Endothelial cell of umbilical vein (primary cell): ENCODE measurements around the gene METTL1. TPM values are rescaled to one million over a fixed set of nuclear protein-coding genes. Genes with fewer than 3 reads are reported as not detected.

Source experiments
- BruUV-seq: library from RNA; stranded (reverse); fragments of 400-500 nt; replicated peaks from 2 replicates; lab custom pipeline; 2021; lab: Mats Ljungman, UMichigan
- CTCF ChIA-PET: fragments of 300-600, 350-600 bp; sonication (Branson Sonifier 250); formaldehyde crosslinking; loops from one replicate; lab custom pipeline; 2021; ENCODE audit warnings: antibody characterized with exemption, inconsistent platforms; lab: Charles Lee
- POLR2A ChIA-PET: fragments of 300-600, 350-600 bp; sonication (Branson Sonifier 250); formaldehyde crosslinking; loops from one replicate; lab custom pipeline; 2021; ENCODE audit warnings: antibody characterized with exemption, inconsistent platforms; lab: Charles Lee
- DNase-seq: peaks from one replicate; pipeline ENCODE4 v3.0.0-alpha.2; 2011; ENCODE audit warnings: low read depth, low spot score
- FAIRE-seq: peaks from 2 replicates; lab custom pipeline; 2011; peaks lifted over from hg19 to GRCh38; lab: Jason Lieb, UNC
- H2AFZ ChIP-seq: 2 replicates; pipeline ENCODE4 v1.6.0; 2012; ENCODE audit warnings: low read depth, low read length, control low read depth, inconsistent platforms
- H3K27ac ChIP-seq: 2 replicates; pipeline ENCODE4 v1.5.1; 2011; ENCODE audit warnings: low read depth, mild to moderate bottlenecking, control low read depth, low read length, moderate library complexity; ENCODE audit not compliant: insufficient read depth
- H3K27me3 ChIP-seq, 2 experiments: 2 replicates each; pipeline versions ENCODE4 v1.6.0 to v1.6.1; 2011; ENCODE audit warnings: low read length in 2 of 2, mixed read lengths in 1 of 2; ENCODE audit not compliant: control insufficient read depth in 2 of 2, insufficient read depth in 2 of 2
- H3K36me3 ChIP-seq, 2 experiments: 2 replicates in 1 of 2; 3 replicates in 1 of 2; pipeline ENCODE4 v1.5.1; 2011; ENCODE audit warnings: low read length in 2 of 2, mild to moderate bottlenecking in 1 of 2, moderate library complexity in 1 of 2; ENCODE audit not compliant: control insufficient read depth in 2 of 2, insufficient read depth in 2 of 2; ENCODE audit errors: extremely low read depth in 1 of 2
- H3K4me1 ChIP-seq: 3 replicates; pipeline ENCODE4 v1.5.1; 2011; ENCODE audit warnings: mild to moderate bottlenecking, low read length; ENCODE audit not compliant: control insufficient read depth, insufficient read depth; ENCODE audit errors: extremely low read depth
- H3K4me2 ChIP-seq: 2 replicates; pipeline ENCODE4 v1.6.1; 2011; ENCODE audit warnings: low read length, control low read depth, mixed read lengths; ENCODE audit not compliant: insufficient read depth
- H3K4me3 ChIP-seq, 3 experiments: fragments of 200-600 bp in 1 of 3; sonication (generic), shearing (Covaris generic) in 1 of 3; replicated peaks in 1 of 3; 2 replicates each; pipeline ENCODE4 v1.5.1; 2011 to 2016; ENCODE audit warnings: control low read depth in 3 of 3, low read length in 3 of 3, mild to moderate bottlenecking in 2 of 3, inconsistent platforms in 1 of 3, low read depth in 1 of 3, moderate library complexity in 1 of 3; ENCODE audit not compliant: insufficient read depth in 1 of 3
- H3K79me2 ChIP-seq: 2 replicates; pipeline ENCODE4 v1.6.0; 2012; ENCODE audit warnings: low read length, inconsistent platforms; ENCODE audit not compliant: control insufficient read depth, insufficient read depth
- H3K9ac ChIP-seq: replicated peaks from 2 replicates; pipeline ENCODE3; 2011; ENCODE audit warnings: low read length, control low read depth; ENCODE audit not compliant: insufficient read depth; ENCODE audit errors: extremely low read depth
- H3K9me1 ChIP-seq: replicated peaks from 3 replicates; pipeline ENCODE4 v1.6.0; 2011; ENCODE audit warnings: mild to moderate bottlenecking, low read length; ENCODE audit not compliant: control insufficient read depth, insufficient read depth; ENCODE audit errors: extremely low read depth
- H3K9me3 ChIP-seq: replicated peaks from 2 replicates; pipeline ENCODE4 v1.5.1; 2012; ENCODE audit warnings: low read length, inconsistent platforms; ENCODE audit not compliant: control insufficient read depth, insufficient read depth
- H4K20me1 ChIP-seq: replicated peaks from 2 replicates; pipeline ENCODE3; 2011; ENCODE audit warnings: mild to moderate bottlenecking, low read length; ENCODE audit not compliant: control insufficient read depth, insufficient read depth; ENCODE audit errors: extremely low read depth
- CTCF ChIP-seq, 2 donors: IDR thresholded peaks; 1 replicate in 1 of 2; 2 replicates in 1 of 2; pipeline ENCODE4 v1.5.1; 2011; ENCODE audit warnings: low read length in 2 of 2, mild to moderate bottlenecking in 2 of 2, moderate library complexity in 2 of 2, control low read depth in 1 of 2, inconsistent platforms in 1 of 2, low read depth in 1 of 2; ENCODE audit not compliant: insufficient read depth in 1 of 2; ENCODE audit errors: extremely low read depth in 1 of 2
- EZH2 ChIP-seq: IDR thresholded peaks from 2 replicates; pipeline ENCODE4 v1.6.1; 2012; ENCODE audit warnings: borderline replicate concordance, low read depth, mild to moderate bottlenecking, moderate library complexity, low read length, inconsistent platforms; ENCODE audit not compliant: severe bottlenecking
- FOS ChIP-seq: IDR thresholded peaks from 2 replicates; pipeline ENCODE4 v1.6.1; 2011; ENCODE audit warnings: mild to moderate bottlenecking, low read length, moderate library complexity, borderline replicate concordance; ENCODE audit not compliant: insufficient read depth
- GATA2 ChIP-seq: IDR thresholded peaks from 2 replicates; pipeline ENCODE4 v1.7.0; 2011; ENCODE audit warnings: low read depth, mild to moderate bottlenecking, moderate library complexity, mixed read lengths, low read length; ENCODE audit not compliant: insufficient read length, insufficient read depth
- JUN ChIP-seq: IDR thresholded peaks from 2 replicates; pipeline ENCODE4 v1.6.1; 2011; ENCODE audit warnings: borderline replicate concordance, low read depth; ENCODE audit not compliant: insufficient read length, insufficient read depth
- MAX ChIP-seq: IDR thresholded peaks from 2 replicates; pipeline ENCODE4 v1.6.1; 2011; ENCODE audit not compliant: insufficient read depth, insufficient read length
- MYC ChIP-seq: IDR thresholded peaks from one replicate; pipeline ENCODE4 v1.6.1; 2011; ENCODE audit warnings: mild to moderate bottlenecking, low read depth, low read length
- POLR2A ChIP-seq: IDR thresholded peaks from 2 replicates; pipeline ENCODE4 v1.6.1; 2012; ENCODE audit warnings: low read depth, mild to moderate bottlenecking, control low read depth, low read length
- POLR2AphosphoS5 ChIP-seq: IDR thresholded peaks from 2 replicates; pipeline ENCODE4 v1.6.1; 2012; ENCODE audit warnings: low read depth, mild to moderate bottlenecking, control low read depth, low read length, moderate library complexity; ENCODE audit not compliant: insufficient read depth
- dilution Hi-C: fragments of 300-500 bp; cut with MboI; formaldehyde crosslinking; loops from one replicate; pipeline ENCODE4 v1.15.0; 2019; ENCODE audit warnings: low sequenced_read_pairs; ENCODE audit not compliant: extremely low pct_ligation_motif_present
- intact Hi-C: fragments of 100-400 bp; cut with micrococcal nuclease; formaldehyde crosslinking; loops from one replicate; pipeline ENCODE4 v1.10.0; 2022
- polyA plus RNA-seq, 4 experiments: library from polyadenylated mRNA; depleted of rRNA in 3 of 4; stranded (reverse) in 3 of 4; unstranded in 1 of 4; fragments of >200 nt; gene quantifications; 2 replicates each; pipeline versions ENCODE4 v1.2.1 to v1.2.3, GENCODE V29; 2011 to 2012; ENCODE audit warnings: missing spikeins in 1 of 4
- total RNA-seq: library from RNA; stranded (reverse); gene quantifications from 2 replicates; pipeline ENCODE4 v1.2.3, GENCODE V29; 2021

METTL1 gene
- total and polyA plus RNA-seq, 2 donors (not counting 3 experiments of a cell fraction or from before 2014, with no cell fraction given) = 23.6 to 24.3 TPM

DNA sequence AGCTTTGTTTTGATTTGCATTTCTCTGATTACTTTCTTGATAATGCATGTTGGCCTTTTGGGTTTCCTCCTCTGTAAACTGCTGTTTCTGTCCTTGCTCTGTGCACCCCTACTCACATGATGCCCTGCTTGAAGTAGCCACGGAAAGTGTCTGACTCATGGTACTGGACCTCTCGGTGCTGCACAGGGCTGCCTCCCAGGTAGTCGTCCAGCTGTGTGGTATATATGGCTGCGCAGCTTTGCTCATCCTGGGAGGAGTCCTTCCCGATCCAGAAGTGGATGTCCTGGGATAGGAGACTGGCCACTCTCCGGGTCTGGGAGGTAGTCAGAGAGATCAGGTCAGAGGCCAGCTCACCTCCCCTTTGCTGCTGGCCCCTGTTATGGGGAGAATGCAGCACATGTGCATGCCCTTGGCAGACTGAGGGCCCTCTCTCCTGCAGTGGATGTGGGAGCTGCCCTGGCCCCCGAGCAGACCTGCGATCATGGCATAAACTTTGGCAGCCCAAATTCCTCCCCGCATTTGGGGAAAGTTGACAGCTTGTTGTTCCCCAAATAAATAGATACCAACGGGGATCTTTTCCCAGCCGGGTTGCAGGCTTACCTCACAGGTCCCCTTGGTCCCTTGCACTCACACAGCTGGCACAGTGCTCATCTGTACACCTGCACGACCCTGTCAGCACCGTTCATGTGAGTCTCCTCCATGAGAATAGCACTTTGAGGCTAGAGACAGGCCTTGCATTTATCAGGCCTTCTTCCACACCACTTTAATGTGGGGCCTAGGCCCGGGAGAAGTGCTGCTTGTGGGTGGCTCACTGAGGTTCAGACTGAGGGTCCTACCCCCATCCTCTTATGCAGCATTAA, 41.4 kb upstream of the METTL1 start:
- Histone ChIP-seq H3K27me3 (no peaks in the 10 kb centered on the region), H3K9me1 (no peaks in the 10 kb centered on the region), H3K4me2 (no peak overlapping the region), H3K79me2 (no peaks in the 10 kb centered on the region), H3K9me3 (no peaks in the 10 kb centered on the region), H3K27ac (no peak overlapping the region), H3K4me3 (no peak overlapping the region), H3K9ac (no peak overlapping the region), H4K20me1 (no peaks in the 10 kb centered on the region), H3K4me1 (no peaks in the 10 kb centered on the region), H2AFZ (no peak overlapping the region), H3K36me3 (peaks cover 0 to 4% of the 10 kb centered on the region in 2 experiments)
- dilution Hi-C loops = no loop called here
- FAIRE-seq = no peak
- CTCF ChIA-PET = interaction anchor here (3.1 to 6.4 kb wide), 2 partner anchors 11 kb away, joined by 20 to 47 read pairs; no protein-coding TSS in a partner anchor
- BruUV-seq = no TSS peak
- intact Hi-C loops = no loop called here
- DNase-seq = no peak
- no peak for TF ChIP-seq MAX
- TF ChIP-seq CTCF (IDR thresholded peaks at IDR 0.05; ENCODE audit: extremely low read depth in 1 of 2, insufficient read depth in 1 of 2, low read depth in 1 of 2, low read length in 2 of 2) = no peak
- TF ChIP-seq GATA2 = no peak
- TF ChIP-seq MYC = no peak
- no peak for TF ChIP-seq FOS
- TF ChIP-seq POLR2AphosphoS5 = no peak
- no peak for TF ChIP-seq POLR2A
- TF ChIP-seq EZH2 = no peak
- no peak for TF ChIP-seq JUN
- POLR2A ChIA-PET = no interaction called here
